Activated gamma-delta T cell treated with anti-CD3 and anti-CD28 coated beads, Interleukin-2, amount 50 U/mL, for 16 hours (primary cell): ENCODE measurements around the gene VRTN.

Source experiments
- DNase-seq: peaks from one replicate; pipeline ENCODE4 v3.0.0-alpha.2; 2020; ENCODE audit warnings: low read depth

The VRTN gene

DNA sequence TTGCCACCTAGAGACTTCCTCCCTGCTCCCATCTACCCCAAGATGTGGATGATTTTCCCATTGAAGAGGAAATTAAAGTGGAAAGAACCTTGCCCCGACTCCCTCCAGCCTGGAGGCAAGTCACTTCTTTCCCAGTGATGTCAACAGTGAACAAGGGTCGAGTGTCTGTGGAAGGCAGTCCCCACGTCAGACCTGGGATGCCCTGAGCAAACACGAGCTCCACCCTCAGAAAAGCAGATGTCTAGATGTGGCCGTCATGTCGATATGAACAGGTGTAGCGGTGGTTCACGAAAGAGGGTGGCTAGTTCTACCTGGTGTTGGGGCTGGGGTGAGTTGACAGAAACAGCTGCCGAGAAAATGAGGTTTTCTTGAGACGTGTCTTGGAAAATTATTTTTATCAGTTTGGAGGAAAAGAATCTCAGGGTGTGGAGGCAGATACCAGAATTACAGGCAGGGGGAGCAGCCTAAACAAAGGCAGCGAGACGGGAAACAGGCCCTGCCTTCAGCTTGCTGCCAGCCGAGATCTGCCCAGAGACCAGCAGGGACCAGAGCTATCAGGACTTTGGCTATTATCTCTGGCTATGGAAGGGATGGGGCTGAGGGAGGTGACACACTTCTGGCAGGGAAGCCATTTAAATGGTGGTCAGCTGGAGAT lies 51.9 kb downstream of the VRTN start:
- DNase-seq, result no peak

DNA sequence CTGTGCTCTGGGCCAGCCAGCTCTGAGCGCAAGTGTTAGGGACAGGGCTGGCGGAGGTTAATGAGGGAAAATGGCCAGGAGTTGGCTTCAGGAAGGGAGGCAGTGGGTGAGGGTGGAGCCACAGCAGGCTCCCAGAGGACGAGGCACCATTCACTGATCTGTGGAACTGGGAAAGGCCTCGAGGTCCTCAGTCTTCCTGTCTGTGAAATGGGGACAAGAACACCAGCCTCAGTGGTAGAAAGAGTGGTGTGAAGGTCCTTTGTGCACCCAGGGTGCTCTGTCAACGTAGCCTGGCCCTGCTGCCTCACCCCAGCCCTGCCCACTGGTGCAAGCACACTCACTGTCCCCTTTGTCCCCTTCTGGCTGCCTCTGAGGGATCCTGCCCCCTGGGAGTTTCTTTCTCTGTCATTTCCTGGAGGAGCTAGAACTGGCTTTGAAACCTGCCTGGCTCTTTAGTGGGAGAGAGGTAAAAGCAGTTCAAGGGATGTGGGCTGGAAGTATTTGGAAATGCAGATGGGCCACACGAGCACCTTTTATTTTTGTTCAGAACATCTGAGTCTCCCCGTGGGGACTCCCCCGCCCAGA lies 52.7 kb downstream of the VRTN start:
- no peak for DNase-seq

DNA sequence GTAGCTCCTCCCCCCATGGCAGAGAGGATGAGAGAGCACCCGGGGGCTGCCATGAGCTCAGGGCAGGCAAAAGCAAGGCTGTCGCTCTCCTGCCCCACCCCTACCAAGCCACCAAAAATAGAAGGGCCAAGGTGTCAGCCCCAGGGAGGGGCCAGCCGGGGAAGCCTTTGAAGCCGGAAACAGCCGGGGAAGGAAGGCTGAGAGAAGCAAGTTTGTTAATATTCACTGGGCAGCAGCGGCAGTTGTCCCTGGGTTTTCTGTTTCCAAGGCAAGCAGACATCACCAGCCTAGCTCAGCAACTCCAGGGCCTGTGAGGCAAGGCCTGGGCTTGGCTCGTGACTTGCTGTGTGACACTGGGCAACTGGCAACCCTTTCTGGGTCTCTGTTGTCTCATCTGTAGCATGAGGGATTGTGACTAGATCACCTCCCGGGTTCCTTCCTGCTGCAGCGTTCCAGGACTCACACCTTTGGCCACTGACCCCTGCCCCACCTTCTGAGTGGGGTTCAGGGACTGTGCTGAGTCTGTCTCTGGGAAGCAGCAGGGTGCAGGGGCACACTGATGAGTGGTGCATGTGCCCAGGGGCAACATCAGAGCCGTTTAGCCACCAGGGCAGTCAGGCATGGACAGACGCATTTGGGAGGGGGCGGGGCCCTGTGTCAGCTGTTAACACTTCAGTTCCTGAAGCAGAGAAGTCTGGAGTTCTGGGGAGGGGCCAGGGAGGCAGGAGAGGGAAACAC lies 53.4 kb downstream of the VRTN start:
- DNase-seq, result peak; percentile 46

DNA sequence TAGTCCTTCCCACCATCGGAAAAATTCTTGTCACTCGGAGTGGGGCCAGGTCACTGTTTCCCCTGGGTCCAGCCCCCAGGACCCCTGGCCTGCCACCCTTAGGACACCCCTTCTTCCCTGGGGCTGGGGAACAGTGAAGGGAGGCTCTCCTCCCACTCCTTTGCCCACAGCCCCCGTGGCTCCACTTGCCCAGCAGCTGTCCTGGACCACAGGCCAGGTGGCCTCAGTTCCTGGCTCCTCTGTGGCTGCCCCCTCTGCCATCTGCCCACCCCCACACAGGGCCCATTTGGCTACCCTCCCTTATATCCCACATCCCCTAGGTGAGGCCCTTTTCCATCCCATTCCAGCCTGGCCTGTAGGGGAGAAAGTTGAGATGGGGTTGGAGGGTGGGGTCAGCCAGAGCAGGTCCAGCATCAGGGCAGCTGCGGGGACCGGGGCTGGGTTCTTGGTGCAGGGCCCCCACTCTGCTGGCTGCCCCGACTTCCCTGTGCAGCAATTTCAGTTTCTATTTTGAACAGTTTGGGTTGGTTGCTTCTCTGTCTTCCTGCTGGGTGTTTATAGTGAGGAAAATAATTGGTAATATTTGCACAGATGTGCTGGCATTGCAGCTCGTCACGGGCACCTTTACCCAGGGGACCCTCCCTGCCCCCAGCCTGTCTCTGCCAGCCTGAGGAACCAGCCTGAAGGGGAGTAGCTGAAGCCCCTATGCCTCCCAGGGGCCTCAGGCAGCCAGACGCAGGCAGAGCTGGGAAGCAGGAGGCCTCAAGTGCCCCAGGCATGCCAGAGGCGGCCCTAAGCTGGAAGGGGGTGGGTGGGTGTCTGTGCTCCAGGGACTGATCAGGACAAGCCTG lies 54.4 kb downstream of the VRTN start:
- DNase-seq, result no peak

DNA sequence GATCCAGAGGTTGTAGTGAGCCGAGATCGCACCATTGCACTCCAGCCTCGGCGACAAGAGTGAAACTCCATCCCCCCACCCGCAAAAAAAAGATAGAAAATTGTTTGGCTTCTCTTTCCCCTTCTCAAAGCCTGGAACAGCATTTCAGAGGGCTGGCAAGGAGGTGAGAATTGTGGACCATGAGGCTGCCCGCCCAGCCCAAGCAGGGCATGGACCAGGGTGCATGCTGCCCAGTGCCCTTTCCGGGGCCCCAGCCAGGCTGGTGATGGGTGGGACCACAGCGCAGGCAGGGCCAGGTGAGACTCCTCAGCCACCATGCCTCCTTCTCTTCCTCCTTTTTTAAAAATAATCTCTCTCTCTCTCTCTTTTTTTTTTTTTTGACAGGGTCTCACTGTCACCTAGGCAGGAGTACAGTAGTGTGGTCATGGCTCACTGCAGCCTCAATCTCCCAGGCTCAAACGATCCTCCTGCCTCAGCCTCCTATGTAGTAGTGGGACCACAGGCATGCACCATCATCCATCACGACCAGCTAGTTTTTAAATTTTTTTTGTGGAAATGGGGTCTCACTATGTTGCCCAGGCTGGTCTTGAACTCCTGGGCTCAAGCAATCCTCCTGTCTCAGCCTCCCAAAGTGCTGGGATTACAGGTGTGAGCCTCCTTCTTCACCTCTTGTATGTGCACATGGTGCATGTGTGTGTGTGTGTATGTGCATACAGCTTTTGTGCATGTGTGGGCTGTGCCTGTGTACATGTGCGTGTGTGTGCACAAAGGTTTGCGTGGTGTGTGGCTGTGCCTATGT lies 55.5 kb downstream of the VRTN start:
- no peak for DNase-seq

DNA sequence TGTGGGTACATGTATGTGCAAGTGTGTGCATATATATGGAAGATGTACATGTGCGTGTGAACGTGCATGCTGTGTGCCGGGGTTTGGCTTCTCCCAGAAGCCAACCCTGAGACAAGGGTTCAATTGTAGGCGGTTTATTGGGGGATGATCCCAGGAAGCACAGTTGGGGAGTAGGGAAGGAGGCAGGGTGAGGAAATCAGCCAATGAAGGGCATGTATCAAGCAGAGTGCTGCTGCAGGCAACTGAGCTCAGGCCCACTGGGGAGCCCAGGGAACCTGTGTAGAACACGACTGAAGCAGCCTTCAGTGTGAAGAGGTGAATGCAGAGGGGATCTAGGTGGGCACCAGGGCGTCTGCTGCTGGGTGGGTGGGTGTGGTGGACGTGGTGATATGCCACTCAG lies 56.2 kb downstream of the VRTN start:
- no peak for DNase-seq

DNA sequence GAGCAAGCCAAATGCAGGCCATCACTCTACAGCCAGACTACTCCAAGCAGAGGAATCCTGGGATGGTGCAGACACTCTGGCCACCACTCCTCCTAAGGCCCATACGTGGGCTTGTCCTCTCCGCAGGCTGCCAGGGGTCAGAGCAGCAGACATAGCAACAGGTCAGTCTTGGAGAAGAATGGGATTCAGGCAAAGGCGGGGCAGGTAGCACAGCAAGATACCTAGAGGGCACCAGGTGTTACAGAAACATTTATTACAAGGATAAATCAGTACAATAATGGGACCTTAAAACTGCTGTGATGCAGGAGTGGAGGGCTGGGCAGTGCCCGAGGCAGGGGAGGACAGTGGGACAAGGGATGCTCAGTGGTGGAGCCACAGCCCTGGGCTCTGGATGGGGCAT lies 57.4 kb downstream of the VRTN start:
- DNase-seq, result no peak

DNA sequence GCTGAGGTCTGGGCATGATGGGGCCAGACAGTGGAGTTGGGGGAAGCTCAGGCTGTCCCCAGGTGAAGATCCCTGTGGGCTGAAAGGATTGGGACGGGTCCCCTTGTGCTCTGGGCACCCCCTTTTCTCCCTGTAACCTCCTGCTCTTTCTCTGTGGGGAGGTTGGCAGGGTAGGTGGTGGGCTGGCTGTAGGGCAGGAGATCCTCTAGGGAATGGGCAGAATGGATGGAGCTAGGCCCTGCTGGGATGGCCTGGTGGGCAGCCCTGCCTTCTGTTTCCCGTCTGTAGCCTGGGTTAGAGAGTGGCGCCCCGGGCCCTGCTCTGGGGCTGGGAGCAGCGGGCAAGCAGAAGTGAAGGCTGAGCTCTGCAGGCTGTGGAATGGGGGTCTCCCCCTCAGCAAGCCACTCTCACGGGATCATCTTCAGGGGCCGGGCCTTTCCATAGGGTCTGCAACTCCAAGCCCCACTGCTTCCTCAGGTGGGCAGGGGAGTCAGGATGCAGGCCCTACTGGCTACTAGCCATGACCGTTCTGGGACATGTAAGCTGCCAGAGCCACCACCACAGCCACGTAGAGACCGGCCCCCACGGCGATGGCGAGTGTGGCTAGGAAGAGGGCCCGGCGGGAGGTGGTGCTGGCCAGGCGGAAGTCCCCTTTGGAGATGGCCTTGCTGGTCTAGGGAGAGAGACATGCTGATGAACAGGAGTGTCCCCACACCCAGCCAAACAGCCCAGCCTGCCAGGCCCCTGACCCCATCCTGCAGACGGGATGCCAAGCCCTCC lies 58.9 kb downstream of the VRTN start:
- no peak for DNase-seq

DNA sequence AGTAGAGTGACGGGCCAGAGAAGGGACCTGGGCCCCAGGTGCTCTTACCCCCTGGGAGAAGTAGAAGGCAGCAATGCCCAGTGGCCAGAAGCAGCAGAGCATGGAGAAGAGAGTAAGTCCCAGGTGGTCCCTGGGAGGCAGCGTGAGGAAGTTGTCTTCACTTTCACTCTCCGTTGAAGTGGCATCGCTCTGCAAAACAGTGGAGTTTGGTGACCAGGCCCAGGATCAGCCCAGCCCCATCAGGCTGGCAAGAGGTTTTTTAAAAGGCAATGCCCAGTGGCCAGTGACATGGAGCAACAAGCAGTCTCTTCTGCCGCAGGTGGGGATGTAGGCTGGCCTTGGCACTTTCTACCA lies 59.5 kb downstream of the VRTN start:
- DNase-seq, result no peak

DNA sequence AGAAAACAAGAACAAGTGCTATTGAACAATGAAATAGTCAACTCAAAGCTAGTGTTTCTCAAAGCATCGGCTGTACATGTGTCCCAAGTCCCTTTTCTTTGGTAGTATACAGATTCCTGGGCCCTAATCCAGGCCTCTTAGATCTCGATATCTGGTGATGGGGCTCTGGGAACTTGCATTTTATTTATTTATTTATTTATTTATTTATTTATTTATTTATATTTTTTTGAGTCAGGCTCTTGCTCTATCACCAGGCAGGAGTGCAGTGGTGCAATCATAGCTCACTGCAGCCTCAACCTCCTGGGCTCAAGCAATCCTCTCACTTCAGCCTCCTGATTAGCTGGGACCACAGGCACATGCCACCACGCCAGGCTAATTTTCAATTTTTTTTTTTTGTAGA lies 60.6 kb downstream of the VRTN start:
- DNase-seq, result no peak

DNA sequence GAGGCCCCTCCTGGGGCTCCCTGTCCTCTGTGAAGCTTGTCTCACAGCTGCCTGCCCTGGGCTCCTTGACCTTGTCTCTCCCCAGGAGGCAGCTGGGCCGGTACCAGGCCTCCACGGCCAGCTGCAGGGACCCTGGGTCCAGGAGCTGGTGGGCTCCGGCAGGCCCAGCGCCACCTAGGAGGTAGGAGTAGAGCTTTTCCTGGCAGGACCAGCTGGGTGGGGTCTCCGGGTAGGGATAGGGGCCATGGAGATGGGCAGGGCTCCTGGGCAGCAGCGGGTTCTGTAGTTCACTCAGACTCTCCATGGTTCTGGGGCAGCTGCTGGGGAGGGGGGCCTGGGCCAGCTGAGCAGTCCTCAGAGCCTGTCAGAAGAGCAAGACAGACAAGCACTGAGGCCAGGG lies 61.2 kb downstream of the VRTN start:
- DNase-seq, result no peak
